Measurements from ENCODE around the gene CUBN.

DNA sequence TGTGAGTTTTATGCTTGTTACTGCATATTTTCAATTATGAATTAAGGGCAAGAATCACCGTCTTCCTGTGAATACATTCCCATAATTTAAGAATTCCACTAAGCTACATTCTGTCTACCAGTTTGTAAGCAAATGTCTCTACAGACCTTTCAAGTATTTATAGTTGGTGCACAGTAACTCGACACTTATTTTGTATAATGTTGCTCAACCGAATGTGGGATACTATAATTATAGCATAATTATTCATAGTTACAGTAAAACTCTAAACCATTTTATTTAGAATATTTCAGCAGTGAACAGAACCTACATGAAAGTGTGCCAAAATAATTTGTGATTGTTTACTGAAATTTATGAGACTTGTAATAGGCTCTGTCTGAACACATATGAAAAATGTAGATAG is 17.3 kb upstream of the CUBN start:
- TF ChIP-seq, protein P1, sequence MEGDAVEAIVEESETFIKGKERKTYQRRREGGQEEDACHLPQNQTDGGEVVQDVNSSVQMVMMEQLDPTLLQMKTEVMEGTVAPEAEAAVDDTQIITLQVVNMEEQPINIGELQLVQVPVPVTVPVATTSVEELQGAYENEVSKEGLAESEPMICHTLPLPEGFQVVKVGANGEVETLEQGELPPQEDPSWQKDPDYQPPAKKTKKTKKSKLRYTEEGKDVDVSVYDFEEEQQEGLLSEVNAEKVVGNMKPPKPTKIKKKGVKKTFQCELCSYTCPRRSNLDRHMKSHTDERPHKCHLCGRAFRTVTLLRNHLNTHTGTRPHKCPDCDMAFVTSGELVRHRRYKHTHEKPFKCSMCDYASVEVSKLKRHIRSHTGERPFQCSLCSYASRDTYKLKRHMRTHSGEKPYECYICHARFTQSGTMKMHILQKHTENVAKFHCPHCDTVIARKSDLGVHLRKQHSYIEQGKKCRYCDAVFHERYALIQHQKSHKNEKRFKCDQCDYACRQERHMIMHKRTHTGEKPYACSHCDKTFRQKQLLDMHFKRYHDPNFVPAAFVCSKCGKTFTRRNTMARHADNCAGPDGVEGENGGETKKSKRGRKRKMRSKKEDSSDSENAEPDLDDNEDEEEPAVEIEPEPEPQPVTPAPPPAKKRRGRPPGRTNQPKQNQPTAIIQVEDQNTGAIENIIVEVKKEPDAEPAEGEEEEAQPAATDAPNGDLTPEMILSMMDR (IDR thresholded peaks at IDR 0.05; ENCODE audit: insufficient read depth, low read depth, low read length), result no peak
- TF ChIP-seq EZH2 (IDR thresholded peaks at IDR 0.05; ENCODE audit: insufficient read depth, low read length), result no peak

Measured in astrocyte (in vitro differentiated cells and primary cell).